Activated CD8-positive, alpha-beta memory T cell treated with anti-CD3 and anti-CD28 coated beads, Interleukin-2, amount 10 ng/mL, durations not matched to agents 7 days and 5 days (primary cell): Measurements from ENCODE around the gene UQCC5. TPM values are rescaled to one million over a fixed set of nuclear protein-coding genes. Genes with fewer than 3 reads are reported as not detected.

Experiments used
- ATAC-seq: fragments of 150-1000 bp; cut with Tn5 transposase; one replicate; pipeline ENCODE4 v1.10.0; 2021; ENCODE audit warnings: moderate library complexity
- CTCF ChIA-PET: fragments of 350-600 bp; sonication (Branson Sonifier 250); formaldehyde crosslinking; loops from one replicate; lab custom pipeline; 2021; ENCODE audit warnings: antibody characterized with exemption; lab: Charles Lee
- DNase-seq: peaks from one replicate; pipeline ENCODE4 v3.0.0-alpha.2; 2020
- H3K27ac Mint-ChIP-seq: one replicate; pipeline ENCODE4 v1.8.0; 2021; ENCODE audit warnings: mild to moderate bottlenecking, mixed read lengths
- H3K27me3 Mint-ChIP-seq: one replicate; pipeline ENCODE4 v1.8.0; 2021; ENCODE audit warnings: mixed read lengths
- H3K36me3 Mint-ChIP-seq: one replicate; pipeline ENCODE4 v1.8.0; 2021; ENCODE audit warnings: mild to moderate bottlenecking, mixed read lengths
- H3K4me1 Mint-ChIP-seq: one replicate; pipeline ENCODE4 v1.8.0; 2021; ENCODE audit warnings: mixed read lengths
- H3K4me3 Mint-ChIP-seq: one replicate; pipeline ENCODE4 v1.8.0; 2021; ENCODE audit warnings: mild to moderate bottlenecking, moderate library complexity, mixed read lengths
- H3K9me3 Mint-ChIP-seq: one replicate; pipeline ENCODE4 v1.8.0; 2022; ENCODE audit warnings: low read depth, mixed read lengths
- total RNA-seq, 2 experiments: library from RNA; stranded (reverse); gene quantifications; one replicate each; pipeline ENCODE4 v1.2.3, GENCODE V29; 2021

The UQCC5 gene
- 10 to 100 TPM; 12.9 to 15.5 TPM for total RNA-seq

- H3K4me1 Mint-ChIP-seq, result peaks cover 48% of the 10 kb centered on the region
Observed at GRCh38 chr3:52536369-52537164, at the start of gene UQCC5. TSS of gene UQCC5 (plus strand) at chr3:52536605. CDS start at chr3:52536756, 151 bp downstream.

GRCh38 chr3:52487050-52487787, 49.2 kb upstream of the UQCC5 start:
- DNase-seq (no peak), ATAC-seq (no peak)
- H3K4me1 Mint-ChIP-seq, result no peaks in the 10 kb centered on the region
- CTCF ChIA-PET, result no interaction called here
- H3K9me3 Mint-ChIP-seq, result no peaks in the 10 kb centered on the region
- no peak overlapping the region for H3K4me3 Mint-ChIP-seq
- no peak overlapping the region for H3K27ac Mint-ChIP-seq
- H3K27me3 Mint-ChIP-seq, result no peaks in the 10 kb centered on the region
- H3K36me3 Mint-ChIP-seq, result peaks cover 8% of the 10 kb centered on the region

More at GRCh38 chr3:52536369-52537164, at the start of gene UQCC5:
- DNase-seq (peak; percentile 99), ATAC-seq (peak; percentile 91)
- CTCF ChIA-PET, result interaction anchor here (0.9 to 1.0 kb wide), 2 partner anchors 56 to 537 kb away, joined by 3 read pairs; no protein-coding TSS in a partner anchor
- peaks cover 17% of the 10 kb centered on the region for H3K36me3 Mint-ChIP-seq
- no peaks in the 10 kb centered on the region for H3K27me3 Mint-ChIP-seq
- peak within 1 kb of the TSS; percentile 100 for H3K4me3 Mint-ChIP-seq
- no peaks in the 10 kb centered on the region for H3K9me3 Mint-ChIP-seq
- H3K27ac Mint-ChIP-seq, result peak within 1 kb of the TSS; percentile 98

GRCh38 chr3:52487788-52488691, 48.4 kb upstream of the UQCC5 start:
- no peaks in the 10 kb centered on the region for H3K9me3 Mint-ChIP-seq
- no peaks in the 10 kb centered on the region for H3K27me3 Mint-ChIP-seq
- no peak for DNase-seq
- H3K36me3 Mint-ChIP-seq, result peaks cover 12% of the 10 kb centered on the region
- no peak overlapping the region for H3K27ac Mint-ChIP-seq
- H3K4me1 Mint-ChIP-seq, result no peaks in the 10 kb centered on the region
- ATAC-seq, result no peak
- no peak overlapping the region for H3K4me3 Mint-ChIP-seq
- CTCF ChIA-PET, result no interaction called here

- Mint-ChIP-seq H3K4me1 (no peaks in the 10 kb centered on the region), H3K27me3 (no peaks in the 10 kb centered on the region), H3K9me3 (no peaks in the 10 kb centered on the region), H3K27ac (no peak overlapping the region), H3K4me3 (no peak overlapping the region), H3K36me3 (peaks cover 12% of the 10 kb centered on the region)
- CTCF ChIA-PET, result no interaction called here
- no peak for ATAC-seq
- no peak for DNase-seq
Observed at GRCh38 chr3:52488746-52489145, 47.7 kb upstream of the UQCC5 start.

GRCh38 chr3:52489453-52489852, 47.0 kb upstream of the UQCC5 start:
- ATAC-seq (no peak), DNase-seq (no peak)
- Mint-ChIP-seq H3K9me3 (no peaks in the 10 kb centered on the region), H3K27me3 (no peaks in the 10 kb centered on the region), H3K36me3 (peaks cover 12% of the 10 kb centered on the region), H3K27ac (no peak overlapping the region), H3K4me1 (no peaks in the 10 kb centered on the region), H3K4me3 (no peak overlapping the region)
- CTCF ChIA-PET, result no interaction called here

- DNase-seq (no peak), ATAC-seq (no peak)
- Mint-ChIP-seq H3K4me3 (no peak overlapping the region), H3K27ac (no peak overlapping the region), H3K36me3 (peaks cover 12% of the 10 kb centered on the region), H3K9me3 (no peaks in the 10 kb centered on the region), H3K27me3 (no peaks in the 10 kb centered on the region), H3K4me1 (no peaks in the 10 kb centered on the region)
- CTCF ChIA-PET, result no interaction called here
Observed at GRCh38 chr3:52490035-52490938, 46.1 kb upstream of the UQCC5 start.

- no peak for ATAC-seq
- Mint-ChIP-seq H3K4me3 (no peak overlapping the region), H3K27ac (no peak overlapping the region), H3K36me3 (peaks cover 12% of the 10 kb centered on the region), H3K9me3 (no peaks in the 10 kb centered on the region), H3K27me3 (no peaks in the 10 kb centered on the region), H3K4me1 (no peaks in the 10 kb centered on the region)
- CTCF ChIA-PET, result no interaction called here
- no peak for DNase-seq
Observed at GRCh38 chr3:52490939-52491526, 45.4 kb upstream of the UQCC5 start.

GRCh38 chr3:52492059-52492458, 44.3 kb upstream of the UQCC5 start:
- CTCF ChIA-PET, result no interaction called here
- peaks cover 12% of the 10 kb centered on the region for H3K36me3 Mint-ChIP-seq
- no peak overlapping the region for H3K4me3 Mint-ChIP-seq
- ATAC-seq (no peak), DNase-seq (no peak)
- H3K9me3 Mint-ChIP-seq, result no peaks in the 10 kb centered on the region
- H3K27ac Mint-ChIP-seq, result no peak overlapping the region
- H3K4me1 Mint-ChIP-seq, result no peaks in the 10 kb centered on the region
- H3K27me3 Mint-ChIP-seq, result no peaks in the 10 kb centered on the region

- H3K27me3 Mint-ChIP-seq, result no peaks in the 10 kb centered on the region
- CTCF ChIA-PET, result no interaction called here
- ATAC-seq (no peak), DNase-seq (no peak)
- no peak overlapping the region for H3K4me3 Mint-ChIP-seq
- no peaks in the 10 kb centered on the region for H3K9me3 Mint-ChIP-seq
- H3K27ac Mint-ChIP-seq, result no peak overlapping the region
- H3K4me1 Mint-ChIP-seq, result peaks cover 2% of the 10 kb centered on the region
- peaks cover 4% of the 10 kb centered on the region for H3K36me3 Mint-ChIP-seq
Observed at GRCh38 chr3:52493232-52494017, 43.0 kb upstream of the UQCC5 start.

- Mint-ChIP-seq H3K27me3 (no peaks in the 10 kb centered on the region), H3K36me3 (peaks cover 4% of the 10 kb centered on the region), H3K4me1 (peaks cover 2% of the 10 kb centered on the region), H3K27ac (no peak overlapping the region), H3K4me3 (no peak overlapping the region), H3K9me3 (no peaks in the 10 kb centered on the region)
- DNase-seq (no peak), ATAC-seq (no peak)
- CTCF ChIA-PET, result no interaction called here
Observed at GRCh38 chr3:52494445-52494844, 42.0 kb upstream of the UQCC5 start.

- H3K27ac Mint-ChIP-seq, result no peak within 1 kb of the TSS
- DNase-seq (no peak), ATAC-seq (no peak)
- peaks cover 2% of the 10 kb centered on the region for H3K4me1 Mint-ChIP-seq
- H3K27me3 Mint-ChIP-seq, result no peaks in the 10 kb centered on the region
- CTCF ChIA-PET, result no interaction called here
- H3K4me3 Mint-ChIP-seq, result no peak within 1 kb of the TSS
- peaks cover 4% of the 10 kb centered on the region for H3K36me3 Mint-ChIP-seq
- no peaks in the 10 kb centered on the region for H3K9me3 Mint-ChIP-seq
Observed at GRCh38 chr3:52494886-52495495, 41.4 kb upstream of the UQCC5 start, which contains the start of gene STAB1. TSS of gene STAB1 (plus strand) at chr3:52495338. CDS start at chr3:52495414, 76 bp downstream.
